Measurements from ENCODE around the gene TMEM221.
A peak's percentile ranks its signal among the peaks of the same experiment; 100 is the strongest.

TMEM221 gene

DNA sequence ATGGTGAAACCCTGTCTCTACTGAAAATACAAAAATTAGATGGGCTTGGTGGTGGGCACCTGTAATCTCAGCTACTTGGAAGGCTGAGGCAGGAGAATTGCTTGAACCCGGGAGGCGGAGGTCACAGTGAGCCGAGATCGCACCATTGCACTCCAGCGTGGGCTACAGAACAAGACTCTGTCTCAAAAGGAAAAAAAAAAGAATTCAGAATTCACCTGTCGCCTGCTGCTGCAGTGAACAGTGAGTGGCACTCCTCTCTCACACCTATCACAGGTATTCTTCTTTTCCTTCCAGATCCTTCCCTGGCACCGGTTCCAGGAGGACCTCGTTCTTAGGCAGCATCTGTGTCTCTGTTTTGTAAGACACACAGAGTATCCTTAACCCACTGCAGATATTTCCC lies 34.4 kb downstream of the TMEM221 start:
- Histone ChIP-seq H3K36me3 (ENCODE audit: control insufficient read depth in 2 of 2, insufficient read depth in 1 of 2, low read length in 2 of 2) (no peaks in the 10 kb centered on the region), H3K27ac (ENCODE audit: extremely low read depth, low read depth, low read length) (no peak overlapping the region), H3K4me1 (ENCODE audit: control insufficient read depth, insufficient read depth, low read length) (no peaks in the 10 kb centered on the region), H3K9me3 (ENCODE audit: control insufficient read depth, insufficient read depth, low read depth, low read length) (no peaks in the 10 kb centered on the region), H3K4me3 (ENCODE audit: low read depth, low read length) (no peak overlapping the region)
- ChIA-PET CTCF (interaction anchor here (0.6 to 1.1 kb wide), 3 partner anchors 20 to 361 kb away, joined by 3 to 4 read pairs (median 3); partner anchors contain the start of gene CCDC194), POLR2A (no interaction called here)
- TF ChIP-seq, protein P1, sequence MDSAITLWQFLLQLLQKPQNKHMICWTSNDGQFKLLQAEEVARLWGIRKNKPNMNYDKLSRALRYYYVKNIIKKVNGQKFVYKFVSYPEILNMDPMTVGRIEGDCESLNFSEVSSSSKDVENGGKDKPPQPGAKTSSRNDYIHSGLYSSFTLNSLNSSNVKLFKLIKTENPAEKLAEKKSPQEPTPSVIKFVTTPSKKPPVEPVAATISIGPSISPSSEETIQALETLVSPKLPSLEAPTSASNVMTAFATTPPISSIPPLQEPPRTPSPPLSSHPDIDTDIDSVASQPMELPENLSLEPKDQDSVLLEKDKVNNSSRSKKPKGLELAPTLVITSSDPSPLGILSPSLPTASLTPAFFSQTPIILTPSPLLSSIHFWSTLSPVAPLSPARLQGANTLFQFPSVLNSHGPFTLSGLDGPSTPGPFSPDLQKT (IDR thresholded peaks at IDR 0.05; ENCODE audit: borderline replicate concordance, low read depth, low read length): no peak
- peak; percentile 69; the same call in 1 of the 2 replicates for TF ChIP-seq SCRT1 (tag by site-specific recombination; IDR thresholded peaks at IDR 0.05; ENCODE audit: borderline replicate concordance)
- TF ChIP-seq SCRT2 (tag by site-specific recombination; IDR thresholded peaks at IDR 0.05): peak; percentile 69
- TF ChIP-seq HOXD13 (CRISPR knock-in tag; IDR thresholded peaks at IDR 0.05; ENCODE audit: borderline replicate concordance): no peak
- TF ChIP-seq RBAK (tag by site-specific recombination; IDR thresholded peaks at IDR 0.05): no peak
- TF ChIP-seq ZBTB20 (tag by site-specific recombination; IDR thresholded peaks at IDR 0.05): 0 out of 2 replicates have a peak, but pooled peaks have one; percentile 25
- TF ChIP-seq ZNF335 (tag by site-specific recombination; conservative IDR thresholded peaks at IDR 0.05): no peak
- TF ChIP-seq, protein P2, sequence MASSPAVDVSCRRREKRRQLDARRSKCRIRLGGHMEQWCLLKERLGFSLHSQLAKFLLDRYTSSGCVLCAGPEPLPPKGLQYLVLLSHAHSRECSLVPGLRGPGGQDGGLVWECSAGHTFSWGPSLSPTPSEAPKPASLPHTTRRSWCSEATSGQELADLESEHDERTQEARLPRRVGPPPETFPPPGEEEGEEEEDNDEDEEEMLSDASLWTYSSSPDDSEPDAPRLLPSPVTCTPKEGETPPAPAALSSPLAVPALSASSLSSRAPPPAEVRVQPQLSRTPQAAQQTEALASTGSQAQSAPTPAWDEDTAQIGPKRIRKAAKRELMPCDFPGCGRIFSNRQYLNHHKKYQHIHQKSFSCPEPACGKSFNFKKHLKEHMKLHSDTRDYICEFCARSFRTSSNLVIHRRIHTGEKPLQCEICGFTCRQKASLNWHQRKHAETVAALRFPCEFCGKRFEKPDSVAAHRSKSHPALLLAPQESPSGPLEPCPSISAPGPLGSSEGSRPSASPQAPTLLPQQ (tag by site-specific recombination; IDR thresholded peaks at IDR 0.05): no peak

DNA sequence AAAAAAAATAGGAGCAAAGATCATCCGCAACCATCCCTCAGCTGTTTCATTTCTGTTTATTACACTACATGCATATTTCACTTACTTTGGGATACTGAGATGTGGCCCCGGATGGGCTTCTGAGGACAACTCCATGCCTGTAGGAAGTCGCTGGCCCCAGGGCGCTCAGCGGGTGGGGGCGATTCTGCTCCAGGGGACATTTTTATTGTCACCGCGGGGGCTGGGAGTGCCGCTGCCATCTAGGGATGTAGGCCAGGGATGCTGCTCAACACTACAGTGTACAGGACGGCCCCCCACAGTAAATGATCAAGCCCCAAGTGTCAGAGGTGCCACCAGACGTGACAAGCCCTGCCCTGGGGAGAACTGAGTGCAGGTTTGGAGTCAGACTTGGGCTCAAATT lies 36.7 kb downstream of the TMEM221 start:
- Histone ChIP-seq H3K4me1 (ENCODE audit: control insufficient read depth, insufficient read depth, low read length) (no peaks in the 10 kb centered on the region), H3K27ac (ENCODE audit: extremely low read depth, low read depth, low read length) (no peak overlapping the region), H3K4me3 (ENCODE audit: low read depth, low read length) (no peak overlapping the region), H3K9me3 (ENCODE audit: control insufficient read depth, insufficient read depth, low read depth, low read length) (no peaks in the 10 kb centered on the region), H3K36me3 (ENCODE audit: control insufficient read depth in 2 of 2, insufficient read depth in 1 of 2, low read length in 2 of 2) (no peaks in the 10 kb centered on the region)
- TF ChIP-seq EGR2 (tag by site-specific recombination; IDR thresholded peaks at IDR 0.05; ENCODE audit: low read depth) (no peak), ZIC2 (tag by site-specific recombination; IDR thresholded peaks at IDR 0.05) (peak; percentile 97), ZNF555 (tag by site-specific recombination; conservative IDR thresholded peaks at IDR 0.05) (no peak), GLIS1 (tag by site-specific recombination; IDR thresholded peaks at IDR 0.05) (peak; percentile 71), YY1 (tag by site-specific recombination; IDR thresholded peaks at IDR 0.05) (0 out of 2 replicates have a peak, but pooled peaks have one; percentile 28)
- ChIA-PET POLR2A (interaction anchor here (1.7 kb wide), 1 partner anchor 8 kb away, joined by 9 read pairs; the partner anchor contains the start of gene MVB12A), CTCF (interaction anchor here (0.7 to 1.2 kb wide), 3 partner anchors 24 to 557 kb away, joined by 3 to 4 read pairs (median 3); no protein-coding TSS in a partner anchor)

DNA sequence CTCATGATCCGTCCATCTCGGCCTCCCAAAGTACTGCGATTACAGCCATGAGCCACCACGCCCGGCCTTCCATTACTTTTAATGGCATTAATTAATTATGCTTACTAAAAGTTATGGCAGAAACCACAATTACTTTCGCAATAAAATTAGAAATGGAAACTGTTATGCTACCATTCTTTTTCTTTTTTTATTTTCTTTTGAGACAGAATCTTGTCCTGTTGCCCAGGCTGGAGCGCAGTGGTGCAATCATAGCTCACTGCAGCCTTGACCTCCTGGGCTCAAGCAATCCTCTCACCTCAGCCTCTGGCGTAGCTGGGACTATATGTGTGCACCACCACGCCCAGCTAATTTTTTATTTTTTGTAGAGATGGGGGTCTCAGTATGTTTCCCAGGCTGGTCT lies 38.5 kb downstream of the TMEM221 start:
- Histone ChIP-seq H3K27ac (ENCODE audit: extremely low read depth, low read depth, low read length) (no peak overlapping the region), H3K4me1 (ENCODE audit: control insufficient read depth, insufficient read depth, low read length) (no peaks in the 10 kb centered on the region), H3K9me3 (ENCODE audit: control insufficient read depth, insufficient read depth, low read depth, low read length) (no peaks in the 10 kb centered on the region), H3K36me3 (ENCODE audit: control insufficient read depth in 2 of 2, insufficient read depth in 1 of 2, low read length in 2 of 2) (no peaks in the 10 kb centered on the region), H3K4me3 (ENCODE audit: low read depth, low read length) (no peak overlapping the region)
- ChIA-PET CTCF (interaction anchor here (0.6 kb wide), 1 partner anchor 443 kb away, joined by 4 read pairs; no protein-coding TSS in a partner anchor), POLR2A (interaction anchor here (1.7 kb wide), 1 partner anchor 10 kb away, joined by 9 read pairs; the partner anchor contains the start of gene MVB12A)
- no peak for TF ChIP-seq ZNF302 (tag by site-specific recombination; IDR thresholded peaks at IDR 0.05; ENCODE audit: low read depth)
- no peak for TF ChIP-seq ZNF558 (tag by site-specific recombination; IDR thresholded peaks at IDR 0.05)
- no peak for TF ChIP-seq MYNN (tag by site-specific recombination; IDR thresholded peaks at IDR 0.05; ENCODE audit: borderline replicate concordance)
- TF ChIP-seq ZNF837 (tag by site-specific recombination; IDR thresholded peaks at IDR 0.05): no peak
- TF ChIP-seq ZNF768 (tag by site-specific recombination; IDR thresholded peaks at IDR 0.05): no peak
- no peak for TF ChIP-seq FEZF1 (tag by site-specific recombination; IDR thresholded peaks at IDR 0.05)
- TF ChIP-seq, protein P3, sequence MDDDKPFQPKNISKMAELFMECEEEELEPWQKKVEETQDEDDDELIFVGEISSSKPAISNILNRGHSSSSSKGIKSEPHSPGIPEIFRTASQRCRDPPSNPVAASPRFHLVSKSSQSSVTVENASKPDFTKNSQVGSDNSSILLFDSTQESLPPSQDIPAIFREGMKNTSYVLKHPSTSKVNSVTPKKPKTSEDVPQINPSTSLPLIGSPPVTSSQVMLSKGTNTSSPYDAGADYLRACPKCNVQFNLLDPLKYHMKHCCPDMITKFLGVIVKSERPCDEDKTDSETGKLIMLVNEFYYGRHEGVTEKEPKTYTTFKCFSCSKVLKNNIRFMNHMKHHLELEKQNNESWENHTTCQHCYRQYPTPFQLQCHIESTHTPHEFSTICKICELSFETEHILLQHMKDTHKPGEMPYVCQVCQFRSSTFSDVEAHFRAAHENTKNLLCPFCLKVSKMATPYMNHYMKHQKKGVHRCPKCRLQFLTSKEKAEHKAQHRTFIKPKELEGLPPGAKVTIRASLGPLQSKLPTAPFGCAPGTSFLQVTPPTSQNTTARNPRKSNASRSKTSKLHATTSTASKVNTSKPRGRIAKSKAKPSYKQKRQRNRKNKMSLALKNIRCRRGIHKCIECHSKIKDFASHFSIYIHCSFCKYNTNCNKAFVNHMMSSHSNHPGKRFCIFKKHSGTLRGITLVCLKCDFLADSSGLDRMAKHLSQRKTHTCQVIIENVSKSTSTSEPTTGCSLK (tag by site-specific recombination; IDR thresholded peaks at IDR 0.05): no peak
- TF ChIP-seq ZNF114 (tag by site-specific recombination; IDR thresholded peaks at IDR 0.05): no peak
- TF ChIP-seq ZIC2 (tag by site-specific recombination; IDR thresholded peaks at IDR 0.05): no peak
- TF ChIP-seq ZNF404 (tag by site-specific recombination; IDR thresholded peaks at IDR 0.05): no peak
- no peak for TF ChIP-seq ZNF660 (tag by site-specific recombination; IDR thresholded peaks at IDR 0.05)
- no peak for TF ChIP-seq ZNF707 (tag by site-specific recombination; IDR thresholded peaks at IDR 0.05)
- TF ChIP-seq, protein P4, sequence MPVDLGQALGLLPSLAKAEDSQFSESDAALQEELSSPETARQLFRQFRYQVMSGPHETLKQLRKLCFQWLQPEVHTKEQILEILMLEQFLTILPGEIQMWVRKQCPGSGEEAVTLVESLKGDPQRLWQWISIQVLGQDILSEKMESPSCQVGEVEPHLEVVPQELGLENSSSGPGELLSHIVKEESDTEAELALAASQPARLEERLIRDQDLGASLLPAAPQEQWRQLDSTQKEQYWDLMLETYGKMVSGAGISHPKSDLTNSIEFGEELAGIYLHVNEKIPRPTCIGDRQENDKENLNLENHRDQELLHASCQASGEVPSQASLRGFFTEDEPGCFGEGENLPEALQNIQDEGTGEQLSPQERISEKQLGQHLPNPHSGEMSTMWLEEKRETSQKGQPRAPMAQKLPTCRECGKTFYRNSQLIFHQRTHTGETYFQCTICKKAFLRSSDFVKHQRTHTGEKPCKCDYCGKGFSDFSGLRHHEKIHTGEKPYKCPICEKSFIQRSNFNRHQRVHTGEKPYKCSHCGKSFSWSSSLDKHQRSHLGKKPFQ (tag by site-specific recombination; IDR thresholded peaks at IDR 0.05): no peak
- TF ChIP-seq ZFP69B (tag by site-specific recombination; IDR thresholded peaks at IDR 0.05): no peak
- no peak for TF ChIP-seq TRIM28 (IDR thresholded peaks at IDR 0.05; ENCODE audit: borderline replicate concordance, low read length)

Measured in HEK293 (cell line).